D721Med (cell line): Measurements from ENCODE around the gene EPHA1.

ENCODE experiments used
- DNase-seq: peaks from one replicate; pipeline ENCODE4 v3.0.0; 2011; ENCODE audit warnings: low spot score; ENCODE audit not compliant: insufficient read length
- FAIRE-seq: peaks from 2 replicates; lab custom pipeline; 2011; peaks lifted over from hg19 to GRCh38; lab: Jason Lieb, UNC
- TF ChIP-seq, protein P1 (sequence below): IDR thresholded peaks from 2 replicates; pipeline ENCODE4 v1.5.1; 2012; ENCODE audit warnings: mild to moderate bottlenecking, control low read depth; ENCODE audit not compliant: insufficient read depth; ENCODE audit errors: missing control alignments

Gene EPHA1

DNA sequence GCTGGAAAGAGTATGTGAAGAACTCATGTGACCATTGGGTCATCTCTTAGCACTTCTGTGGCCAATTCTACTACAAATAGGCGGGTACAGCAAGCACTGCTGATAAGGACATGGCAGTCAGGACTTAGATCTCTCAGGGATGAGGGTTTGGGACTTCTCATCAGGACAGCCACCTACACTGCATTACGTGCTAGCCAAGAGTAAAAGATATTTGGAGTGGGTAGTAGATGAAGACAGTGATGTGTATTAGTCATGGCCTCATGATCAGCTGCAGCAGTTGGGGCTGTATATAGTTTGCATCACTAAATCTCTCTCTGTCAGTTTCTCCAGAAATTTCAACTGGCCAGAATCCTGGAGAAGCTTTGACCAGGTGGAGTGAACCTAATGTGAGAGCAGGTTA, 43.8 kb upstream of the EPHA1 start:
- no peak for DNase-seq
- TF ChIP-seq, protein P1, sequence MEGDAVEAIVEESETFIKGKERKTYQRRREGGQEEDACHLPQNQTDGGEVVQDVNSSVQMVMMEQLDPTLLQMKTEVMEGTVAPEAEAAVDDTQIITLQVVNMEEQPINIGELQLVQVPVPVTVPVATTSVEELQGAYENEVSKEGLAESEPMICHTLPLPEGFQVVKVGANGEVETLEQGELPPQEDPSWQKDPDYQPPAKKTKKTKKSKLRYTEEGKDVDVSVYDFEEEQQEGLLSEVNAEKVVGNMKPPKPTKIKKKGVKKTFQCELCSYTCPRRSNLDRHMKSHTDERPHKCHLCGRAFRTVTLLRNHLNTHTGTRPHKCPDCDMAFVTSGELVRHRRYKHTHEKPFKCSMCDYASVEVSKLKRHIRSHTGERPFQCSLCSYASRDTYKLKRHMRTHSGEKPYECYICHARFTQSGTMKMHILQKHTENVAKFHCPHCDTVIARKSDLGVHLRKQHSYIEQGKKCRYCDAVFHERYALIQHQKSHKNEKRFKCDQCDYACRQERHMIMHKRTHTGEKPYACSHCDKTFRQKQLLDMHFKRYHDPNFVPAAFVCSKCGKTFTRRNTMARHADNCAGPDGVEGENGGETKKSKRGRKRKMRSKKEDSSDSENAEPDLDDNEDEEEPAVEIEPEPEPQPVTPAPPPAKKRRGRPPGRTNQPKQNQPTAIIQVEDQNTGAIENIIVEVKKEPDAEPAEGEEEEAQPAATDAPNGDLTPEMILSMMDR = no peak
- no peak for FAIRE-seq

DNA sequence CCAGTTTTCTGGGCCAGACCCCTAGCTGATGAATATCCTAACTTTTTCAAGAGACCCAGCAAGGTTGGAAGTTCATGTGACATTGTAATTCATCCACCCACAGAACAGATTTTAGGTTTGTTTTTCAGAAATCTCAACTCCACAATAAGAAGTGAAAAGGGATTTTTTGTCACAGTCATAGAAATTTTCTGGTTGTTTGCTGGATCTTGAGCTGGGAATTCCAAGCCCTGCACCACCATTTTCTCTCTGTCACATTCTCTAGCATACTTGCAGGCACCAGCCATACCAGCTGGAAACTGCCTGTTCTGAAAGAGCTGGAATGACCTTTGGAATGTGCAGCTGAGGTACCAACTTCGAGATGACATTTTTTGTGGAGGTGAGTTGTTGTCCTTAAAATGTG, 43.1 kb upstream of the EPHA1 start:
- TF ChIP-seq, protein P1 = no peak
- FAIRE-seq (no peak), DNase-seq (no peak)

DNA sequence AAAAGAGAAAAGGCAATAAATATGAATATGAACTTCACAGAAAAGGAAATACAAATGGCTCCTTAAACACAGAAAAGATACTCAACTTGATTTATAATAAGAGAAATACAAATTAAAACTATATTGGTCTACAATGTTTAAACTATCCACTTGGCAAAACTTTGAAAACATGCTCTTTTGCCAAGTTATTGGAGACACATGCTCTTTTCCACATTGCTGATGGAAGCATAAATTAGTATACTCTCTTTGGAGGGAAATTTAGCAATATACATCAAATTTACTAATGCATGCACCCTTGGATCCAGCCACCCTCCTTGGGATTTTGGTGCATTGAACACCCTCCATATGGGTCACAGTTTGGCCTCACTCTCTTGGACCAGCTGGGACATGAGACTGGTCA, 42.5 kb upstream of the EPHA1 start:
- no peak for FAIRE-seq
- DNase-seq = no peak
- TF ChIP-seq, protein P1 = no peak

DNA sequence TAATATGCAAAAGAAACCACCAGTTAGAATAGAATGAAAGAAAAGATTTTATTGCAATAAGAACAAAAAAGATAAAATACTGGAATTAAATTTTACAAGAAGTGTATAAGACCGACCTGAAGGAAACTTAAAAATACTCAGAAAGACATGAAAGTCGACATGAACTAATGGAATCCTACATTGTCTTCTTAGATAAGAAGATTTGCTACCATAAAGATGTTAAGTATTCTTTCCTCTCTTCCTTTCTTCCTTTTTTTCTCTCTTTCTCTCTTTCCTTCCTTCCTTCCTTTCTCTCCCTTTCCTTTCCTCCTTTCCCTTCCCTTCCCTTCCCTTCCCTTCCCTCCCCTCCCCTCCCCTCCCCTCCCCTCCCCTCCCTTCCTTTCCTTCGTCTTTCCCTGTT, 41.1 kb upstream of the EPHA1 start:
- FAIRE-seq = no peak
- DNase-seq = no peak
- TF ChIP-seq, protein P1 = no peak

DNA sequence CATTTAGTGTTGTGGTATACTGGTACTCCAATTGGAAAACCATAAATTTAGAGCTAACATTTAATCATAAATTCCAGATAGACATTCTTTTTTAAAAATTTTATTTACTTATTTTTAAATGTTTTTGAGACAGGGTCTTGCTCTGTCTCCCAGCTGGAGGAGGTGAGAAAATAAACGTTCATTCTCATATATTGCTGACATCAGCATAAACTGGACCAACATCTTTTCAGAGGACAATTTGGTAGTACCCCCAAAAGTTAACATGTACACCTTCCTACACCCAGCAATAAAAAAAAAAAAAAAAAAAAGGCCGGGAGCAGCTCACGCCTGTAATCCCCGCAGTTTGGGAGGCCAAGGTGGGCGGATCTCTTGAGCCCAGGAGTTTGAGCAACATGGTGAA, 39.8 kb upstream of the EPHA1 start:
- FAIRE-seq (no peak), DNase-seq (no peak)
- TF ChIP-seq, protein P1 = no peak

DNA sequence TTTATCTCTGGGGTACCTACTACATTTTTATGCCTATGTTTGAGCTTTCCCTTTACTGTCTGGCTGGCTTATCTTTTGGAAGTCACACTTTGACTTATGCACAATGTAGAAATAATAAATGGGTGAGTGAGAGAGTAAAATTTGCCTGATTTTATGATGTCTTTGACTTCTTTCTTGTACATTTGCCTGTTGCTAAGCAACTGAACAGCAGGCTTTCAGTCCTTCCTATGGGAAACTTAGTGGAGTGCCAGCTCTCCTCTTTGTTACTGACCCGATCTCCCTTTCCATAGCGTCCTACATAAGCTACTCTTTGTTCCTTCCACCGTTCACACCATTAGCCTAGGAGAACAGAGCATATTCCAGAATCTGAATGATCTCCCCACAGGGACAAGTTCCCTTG, 38.8 kb upstream of the EPHA1 start:
- TF ChIP-seq, protein P1 = no peak
- DNase-seq = no peak
- FAIRE-seq = no peak

DNA sequence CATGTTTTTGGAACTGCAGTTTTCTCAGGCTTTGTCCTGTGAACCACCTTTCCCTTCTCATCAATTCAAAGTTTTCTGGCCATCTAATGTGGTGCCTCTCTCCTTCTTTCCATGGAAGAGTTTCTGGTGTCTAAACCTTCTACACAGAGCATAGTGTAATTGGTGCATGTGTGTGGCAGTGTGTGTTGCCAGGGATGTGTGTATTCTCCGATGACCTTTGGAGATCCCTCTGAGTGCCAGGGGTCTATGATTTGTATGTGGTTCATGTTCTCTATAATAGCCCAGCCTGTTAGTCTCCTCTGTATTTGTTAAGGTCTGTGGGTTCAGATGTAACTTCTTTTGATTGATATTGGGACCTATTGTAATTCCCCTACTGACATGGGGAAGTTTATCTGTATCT, 36.1 kb upstream of the EPHA1 start:
- no peak for DNase-seq
- no peak for FAIRE-seq
- TF ChIP-seq, protein P1 = no peak
